ENCODE measurements around the gene ZNF879. TPM values are rescaled to one million over a fixed set of nuclear protein-coding genes. Genes with fewer than 3 reads are reported as not detected.

Gene ZNF879
- total RNA-seq = 4.9 and 5.6 TPM in 2 replicates

DNA sequence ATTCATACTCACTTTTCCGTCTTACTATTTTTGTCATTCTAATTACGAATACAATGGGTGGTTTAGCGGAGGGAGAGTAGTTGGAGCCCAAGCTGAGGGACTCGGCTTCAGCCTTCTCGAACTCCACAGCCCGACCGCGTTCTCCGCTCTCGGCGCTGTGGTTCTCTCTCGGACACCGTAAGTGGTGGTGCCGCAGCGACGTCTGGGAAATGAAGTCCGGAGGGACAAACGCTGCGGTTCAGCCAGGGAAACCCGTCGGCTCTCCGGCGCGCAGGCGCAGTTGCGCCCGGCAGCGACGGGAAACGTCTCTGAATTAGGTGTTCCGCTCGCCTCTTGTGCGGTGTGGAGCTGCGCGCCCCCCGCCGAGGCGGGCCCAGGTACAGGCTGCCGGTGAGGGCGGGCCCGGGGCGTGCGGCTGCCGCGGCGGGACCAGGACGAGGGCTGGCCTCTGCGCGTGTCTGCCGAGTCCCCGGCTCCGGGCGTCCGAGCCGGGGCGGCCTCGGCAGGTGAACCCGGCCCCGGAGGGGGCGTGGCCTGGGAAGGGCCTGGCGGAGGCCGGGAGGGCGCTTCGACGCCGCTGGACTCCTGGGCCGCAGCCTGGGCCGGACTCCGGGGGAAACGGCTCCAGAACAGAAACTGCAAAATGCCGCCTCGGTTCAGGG is at the start of gene ZNF879:
ZNF879 (plus strand) TSS at position 277 of the 662 bp plus-strand sequence. CDS start 1,201 bp downstream, outside the sequence.

DNA sequence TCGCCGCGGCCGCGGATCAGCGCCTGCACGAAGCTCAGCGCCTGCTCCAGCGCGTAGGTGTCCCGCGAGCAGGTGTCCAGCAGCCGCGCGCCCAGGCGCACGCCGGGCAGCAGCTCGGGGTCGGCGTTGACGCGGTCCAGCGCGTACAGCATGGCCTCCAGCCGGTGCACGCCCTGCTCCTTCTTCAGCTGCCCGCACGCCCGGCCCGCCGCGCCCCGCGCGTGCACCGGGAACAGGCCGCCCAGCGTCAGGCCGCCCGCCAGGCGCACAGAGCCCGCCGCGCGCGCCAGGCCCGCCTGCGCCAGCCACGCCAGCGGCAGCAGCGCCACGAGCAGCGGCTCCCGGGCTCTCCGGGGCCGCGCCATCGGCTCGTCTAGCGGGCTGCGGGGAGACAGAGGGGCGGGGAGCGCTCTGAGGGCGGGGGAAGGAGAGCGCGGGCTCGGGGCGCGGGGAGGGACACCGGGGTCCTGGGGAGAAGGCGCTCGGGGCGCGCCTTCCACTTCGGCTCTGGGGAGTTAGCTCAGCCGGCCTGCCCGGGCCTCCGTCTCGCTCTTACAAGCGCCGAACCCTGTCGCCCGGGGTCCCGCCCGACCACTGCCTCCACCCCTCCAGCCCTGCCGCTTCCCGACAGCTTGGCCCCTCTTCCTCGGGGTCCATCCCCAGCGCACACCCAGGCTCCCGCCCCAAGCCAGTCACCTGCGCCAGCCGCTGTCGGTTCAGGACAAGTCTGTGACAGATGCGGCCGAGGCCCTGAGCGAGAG is 28.8 kb upstream of the ZNF879 start, which contains the start of gene GRM6:
GRM6 (minus strand) TSS at position 741 of the 761 bp plus-strand sequence; CDS start at position 365, 376 bp downstream.

DNA sequence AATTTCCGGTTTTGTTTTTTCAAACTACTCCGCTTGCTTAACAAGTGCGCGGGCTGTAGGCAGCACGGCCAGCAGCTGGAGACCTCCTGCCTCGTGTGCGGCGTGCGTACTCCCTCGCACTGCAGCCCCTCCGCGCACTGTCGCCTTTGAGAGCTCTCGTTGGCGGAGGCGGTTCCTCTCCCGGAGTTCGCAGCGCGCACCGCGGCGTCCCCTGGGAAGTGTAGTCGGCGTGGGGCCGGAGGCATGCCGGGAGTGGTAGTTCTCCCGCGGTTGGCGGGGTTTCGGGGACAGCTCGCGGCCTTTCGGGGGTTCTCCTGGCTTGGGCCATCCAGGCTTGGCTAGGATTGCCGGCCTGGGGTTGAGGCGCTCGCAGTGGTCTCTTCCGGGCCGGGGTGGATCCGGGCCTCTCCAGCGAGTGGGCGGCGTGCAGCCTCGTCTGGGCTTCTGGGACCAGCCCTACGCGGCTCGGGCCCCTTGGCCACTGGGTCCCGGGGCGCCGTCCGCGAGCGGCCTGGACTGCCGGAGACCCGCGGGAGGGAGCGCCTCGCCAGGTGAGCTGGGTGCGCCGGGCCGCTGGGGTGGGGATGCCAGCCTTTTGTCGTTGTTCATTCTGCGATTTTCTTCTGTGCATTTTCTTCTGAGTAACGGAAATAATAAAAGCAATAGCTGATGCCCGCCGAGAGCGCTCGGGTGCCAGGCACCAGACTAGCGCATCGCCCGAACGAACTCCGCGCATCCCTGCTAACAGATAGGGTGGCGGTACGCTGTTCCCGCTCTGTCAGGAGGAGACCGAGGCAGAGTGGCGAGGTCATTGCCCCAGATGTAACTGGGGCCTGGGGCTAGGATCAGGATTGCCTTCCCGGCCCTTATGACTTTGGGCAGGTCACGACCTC is 36.8 kb downstream of the ZNF879 start, which contains the start of gene ZNF354C:
ZNF354C (plus strand) TSS at position 258 of the 893 bp plus-strand sequence. CDS start 1,696 bp downstream, outside the sequence.

Other genes with a start within 250 kb of the ZNF879 start
- gene ZNF354B, start 163.9 kb upstream of the ZNF879 start, total RNA-seq = 8.4 and 8.9 TPM in 2 replicates
- 1.6 and 1.8 TPM in 2 replicates for gene ZFP2, start 127.9 kb upstream of the ZNF879 start, total RNA-seq
- gene ZNF454, start 82.6 kb upstream of the ZNF879 start, total RNA-seq = 1.6 and 2.5 TPM in 2 replicates
- not detected in 2 replicates for gene GRM6, start 28.5 kb upstream of the ZNF879 start, total RNA-seq
- 7.9 and 10.3 TPM in 2 replicates for gene ZNF354C, start 36.6 kb downstream of the ZNF879 start, total RNA-seq

All from smooth muscle cell of trachea (primary cell).